NCI-H2107 treated with DMSO at 0.1 percent for 48 hours (cell line): ENCODE measurements around the gene RGS9.

Source experiments
- DNase-seq: peaks from one replicate; lab custom pipeline; 2025; ENCODE audit not compliant: unreplicated experiment; lab: John Stamatoyannopoulos, UW

RGS9 gene

DNA sequence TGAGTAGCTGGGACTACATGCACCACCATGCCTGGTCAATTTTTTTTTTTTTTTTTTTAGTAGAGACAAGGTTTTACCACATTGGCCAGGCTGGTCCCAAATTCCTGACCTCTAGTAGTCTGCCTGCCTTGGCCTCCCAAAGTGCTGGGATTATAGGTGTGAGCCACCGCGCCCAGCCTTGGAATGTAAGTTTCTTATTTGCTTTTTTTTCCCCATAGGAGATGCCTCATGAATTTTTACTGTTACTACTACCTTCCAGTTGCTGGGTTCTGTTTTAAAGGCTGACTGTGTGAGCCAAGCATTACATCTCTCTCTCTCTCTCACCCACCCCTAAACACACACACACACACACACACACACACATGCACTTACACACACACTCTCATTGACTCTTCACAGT lies 112.6 kb downstream of the RGS9 start:
- no peak for DNase-seq

DNA sequence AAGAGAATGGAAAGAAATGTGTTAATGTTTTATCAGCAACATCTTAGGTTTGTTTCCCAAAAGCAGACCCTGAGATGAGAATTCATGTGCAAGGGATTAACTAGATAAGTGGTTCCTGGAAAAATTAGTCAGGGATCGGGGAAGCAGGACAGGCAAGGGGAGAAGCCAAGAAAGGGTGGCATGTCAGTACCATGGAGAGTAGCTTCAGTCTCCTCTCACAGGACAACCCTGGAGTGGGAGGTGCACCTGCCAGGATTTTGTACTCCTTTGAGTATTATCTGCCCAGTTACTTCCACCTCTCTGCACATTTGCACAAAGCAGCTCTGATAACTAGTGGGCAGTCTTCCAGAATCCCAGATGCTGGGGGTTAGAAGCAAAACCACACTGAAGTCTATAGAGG lies 117.0 kb downstream of the RGS9 start:
- DNase-seq, result no peak

DNA sequence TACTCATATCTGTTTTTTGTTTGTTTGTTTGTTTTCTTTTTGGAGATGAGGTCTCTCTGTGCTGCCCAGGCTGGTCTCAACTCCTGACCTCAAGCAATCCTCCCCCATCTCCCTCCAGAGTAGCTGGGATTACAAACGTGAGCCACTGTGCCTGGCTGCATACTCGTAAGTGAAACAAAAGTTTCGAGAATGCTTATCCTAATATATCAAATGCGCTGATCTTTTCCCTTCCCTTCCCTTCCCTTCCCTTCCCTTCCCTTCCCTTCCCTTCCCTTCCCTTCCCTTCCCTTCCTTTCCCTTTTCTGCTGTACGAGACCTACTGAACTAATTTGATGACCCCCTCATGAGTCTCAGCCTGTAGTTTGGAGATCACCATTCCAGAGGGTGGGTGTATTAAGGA lies 122.1 kb downstream of the RGS9 start:
- DNase-seq, result no peak

DNA sequence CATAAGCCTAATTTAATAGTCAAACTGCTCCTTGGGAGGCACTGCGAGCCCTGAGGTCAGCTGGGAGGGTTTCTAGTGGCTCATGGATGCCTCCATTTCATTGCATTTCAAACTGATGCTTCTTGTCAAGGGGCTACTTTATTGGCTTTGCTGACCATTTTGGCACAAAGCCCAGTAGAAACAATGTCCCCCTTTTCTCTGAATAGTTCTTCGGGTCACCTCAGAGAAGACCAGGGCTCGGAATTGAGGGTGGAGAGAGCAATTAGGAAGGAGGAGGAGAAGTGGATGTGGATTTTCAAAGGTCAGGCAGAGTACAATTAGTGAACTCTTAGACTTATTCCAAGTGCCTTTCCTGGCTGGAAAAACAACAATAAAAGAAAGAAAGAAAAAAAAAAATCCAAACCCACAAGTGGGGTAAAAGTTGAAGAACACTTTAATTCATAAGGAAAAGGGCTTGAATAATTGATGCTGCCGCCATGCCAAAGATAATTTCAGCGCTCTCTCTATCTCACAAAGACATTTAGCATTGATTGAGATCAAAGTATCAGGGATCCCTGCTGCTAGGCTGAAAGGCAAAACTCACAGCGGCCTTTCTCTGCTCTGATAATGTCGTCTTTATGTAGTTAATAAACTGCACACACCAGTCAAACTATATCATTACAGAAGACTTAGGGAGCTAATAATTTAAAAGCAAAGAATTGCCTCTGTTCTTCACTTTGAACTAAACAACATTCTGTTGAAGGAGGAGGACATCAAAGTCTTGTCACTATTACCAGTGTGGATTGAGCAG lies 122.7 kb downstream of the RGS9 start:
- no peak for DNase-seq

DNA sequence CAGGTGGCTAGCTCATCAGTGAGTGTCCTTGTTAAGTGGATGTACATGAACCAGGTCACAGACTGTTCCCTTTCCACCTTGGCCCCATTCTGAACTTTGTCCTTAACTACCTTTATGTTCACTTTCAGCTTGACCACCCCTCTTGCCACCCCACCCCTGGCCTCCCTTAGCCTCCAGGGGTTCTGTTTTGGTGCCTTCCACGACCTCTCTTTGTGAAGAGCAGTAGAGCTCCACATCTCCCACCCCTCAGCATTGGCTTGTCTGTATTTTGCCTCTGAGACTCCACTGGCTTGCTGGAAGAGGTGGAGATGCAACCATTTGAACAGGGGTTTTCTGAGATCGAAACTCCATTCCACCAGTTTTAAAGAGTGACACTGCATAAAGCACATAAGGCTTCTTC lies 123.5 kb downstream of the RGS9 start:
- no peak for DNase-seq

DNA sequence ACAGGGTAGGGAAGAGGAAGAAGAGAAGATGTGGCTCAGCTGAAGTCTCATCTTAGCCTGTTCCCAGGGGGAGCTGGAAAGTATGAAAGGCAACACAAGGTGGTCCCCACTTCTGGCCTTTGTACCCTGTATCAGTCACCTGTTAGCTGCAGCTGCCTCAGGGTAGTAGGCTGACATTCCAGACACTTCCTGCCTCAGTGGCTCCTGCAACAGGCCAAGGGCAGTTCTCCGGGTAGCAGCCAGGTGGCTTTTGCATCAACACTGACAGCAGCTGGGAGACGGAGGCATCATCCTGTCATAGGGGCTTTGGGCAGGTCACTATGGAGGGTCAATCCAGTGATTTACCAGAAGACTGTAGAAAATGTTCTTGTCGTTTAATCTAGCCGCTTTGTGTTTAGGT lies 124.0 kb downstream of the RGS9 start:
- DNase-seq, result no peak

DNA sequence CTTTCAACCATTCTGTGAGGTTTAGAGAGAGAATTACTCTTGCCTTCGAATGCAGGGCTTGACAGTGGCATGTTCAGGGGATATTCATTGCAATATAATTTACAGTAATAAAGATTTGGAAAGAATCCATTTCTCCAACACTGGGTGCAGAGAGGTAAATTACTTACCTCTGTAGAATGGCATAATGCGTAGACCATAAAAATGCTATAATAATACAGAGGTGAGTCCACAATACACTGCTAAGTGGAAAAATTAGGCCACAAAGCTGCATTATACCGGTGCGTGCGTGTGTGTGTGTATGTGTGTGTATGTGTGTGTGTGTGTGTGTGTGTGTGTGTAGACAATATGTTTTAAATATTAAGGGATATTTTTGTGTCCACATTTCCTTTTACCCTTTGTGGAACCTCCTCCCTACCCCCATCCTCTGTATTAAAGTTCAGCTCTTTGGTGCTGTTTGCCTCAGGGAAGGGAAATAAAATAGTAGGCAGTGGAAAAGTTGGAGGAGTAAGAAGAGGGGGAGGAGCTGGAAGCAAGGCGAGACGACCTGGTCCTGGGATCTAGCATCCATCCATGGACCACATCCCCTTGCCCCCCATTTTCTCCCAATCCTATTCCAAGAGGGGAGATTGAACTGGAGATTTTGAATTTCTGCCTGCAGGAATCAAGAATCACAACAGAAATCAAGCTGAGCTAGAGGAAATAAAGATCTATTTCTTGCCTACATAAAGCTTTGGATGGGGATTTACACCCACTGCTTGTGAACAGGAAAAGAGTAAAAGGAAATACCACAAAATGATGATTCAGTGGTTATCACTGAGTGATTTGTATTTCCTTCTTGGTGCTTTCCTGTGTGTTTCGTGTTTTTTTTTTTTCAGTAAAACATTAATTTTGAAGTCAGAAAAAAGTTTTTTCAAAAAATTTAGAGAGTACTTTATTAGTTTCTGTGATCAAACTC lies 124.8 kb downstream of the RGS9 start:
- no peak for DNase-seq

DNA sequence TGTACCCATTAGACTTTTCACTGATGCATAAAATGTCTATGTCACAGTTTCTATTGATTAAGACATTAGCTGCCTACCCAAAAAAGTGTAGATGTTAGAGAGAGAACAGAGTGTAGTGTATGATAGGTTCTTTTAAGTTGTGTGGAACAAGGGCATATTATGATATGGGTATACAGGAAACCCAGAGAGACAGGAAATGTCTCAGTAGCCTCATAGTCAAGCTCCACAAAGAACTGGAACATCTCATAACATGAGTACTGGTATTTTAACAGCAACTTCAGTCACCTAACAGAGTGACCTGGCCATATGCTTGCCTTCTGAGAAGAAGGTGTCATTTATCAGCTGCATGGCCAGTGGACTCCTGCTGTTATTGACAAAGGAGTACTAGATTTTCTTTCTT lies 128.1 kb downstream of the RGS9 start:
- DNase-seq, result no peak

DNA sequence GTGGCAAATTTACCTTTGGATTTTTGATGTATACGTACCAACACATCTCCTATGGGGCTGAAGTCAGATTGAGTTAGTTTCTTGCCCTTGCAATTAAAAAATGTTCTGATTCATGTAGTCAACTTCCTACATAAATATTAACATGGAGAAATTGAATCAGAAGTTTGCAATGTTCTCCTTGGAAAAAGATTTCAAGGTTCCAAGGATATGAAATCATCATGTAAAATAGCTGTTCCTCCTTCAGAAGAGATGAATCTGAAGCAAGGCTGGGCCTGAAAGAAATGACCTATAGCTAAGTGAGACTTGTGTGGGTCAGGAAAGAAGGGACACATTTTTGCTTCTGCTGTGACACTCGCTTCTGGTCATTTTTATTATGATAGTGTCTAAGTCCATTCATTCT lies 131.7 kb downstream of the RGS9 start:
- DNase-seq, result no peak

DNA sequence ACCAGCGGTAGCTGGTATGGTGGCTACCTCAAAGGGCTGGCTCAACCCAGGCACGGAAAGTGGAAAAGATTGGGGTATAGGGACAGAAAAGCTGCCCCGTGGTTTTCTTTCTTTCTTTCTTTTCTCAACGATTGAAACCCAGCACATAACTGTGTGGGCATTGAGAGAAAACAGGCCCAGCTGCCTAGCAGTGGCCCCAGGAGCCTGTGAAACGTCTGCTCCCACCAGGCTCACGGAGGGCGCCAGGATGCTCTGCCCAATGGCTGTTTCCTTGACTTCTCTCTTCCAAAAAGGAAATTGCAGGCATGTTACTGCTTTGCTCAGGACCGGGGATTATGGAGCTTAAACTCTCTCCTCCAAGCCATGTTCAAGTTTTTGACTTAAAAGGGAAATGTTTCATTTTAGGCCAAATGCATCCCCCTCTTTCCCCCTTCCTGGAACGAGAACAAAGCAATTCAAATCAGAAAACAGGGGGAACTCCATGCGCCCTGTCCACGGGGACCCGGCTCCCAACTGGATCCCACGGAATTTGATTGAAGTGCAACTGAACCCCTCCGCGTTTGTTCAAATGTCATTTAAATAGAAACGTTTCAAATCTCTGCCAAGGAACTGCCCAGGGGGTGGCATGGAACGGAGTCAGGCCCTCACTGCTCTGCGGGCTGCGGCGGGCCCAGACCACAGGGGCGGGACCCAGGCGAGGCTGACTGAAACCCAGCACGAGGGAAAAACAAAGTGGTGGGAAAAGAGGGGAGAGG lies 133.5 kb downstream of the RGS9 start:
- DNase-seq, result no peak

DNA sequence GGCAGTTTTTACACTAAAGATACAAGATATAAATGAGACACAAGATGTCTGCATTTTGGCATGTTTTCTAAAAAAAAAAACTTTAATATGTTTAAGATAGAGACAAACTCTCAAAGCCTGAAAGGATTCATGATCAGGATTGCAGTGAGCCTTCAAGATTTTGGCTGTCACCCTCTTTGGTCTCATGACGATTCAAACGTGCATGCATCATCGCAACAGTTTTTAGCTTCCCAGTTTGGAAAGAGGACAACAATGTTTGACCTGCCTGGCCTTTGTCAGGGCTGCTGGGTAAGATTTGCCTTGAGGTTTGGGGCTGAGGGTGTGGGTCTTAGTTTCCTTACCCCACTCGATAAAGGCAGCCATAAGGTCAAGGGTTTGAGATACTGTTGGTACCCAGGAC lies 134.1 kb downstream of the RGS9 start:
- DNase-seq, result no peak
